Heart right ventricle (tissue), 16 donors: Measurements from ENCODE around the gene GYS2. TPM values are rescaled to one million over a fixed set of nuclear protein-coding genes. Genes with fewer than 3 reads are reported as not detected.

Experiments used
- ATAC-seq, 8 donors: fragments of 200-7000 bp; cut with Tn5 transposase; one replicate each; pipeline ENCODE4 v1.9.1; 2020; ENCODE audit warnings: mild to moderate bottlenecking in 8 of 8, moderate library complexity in 8 of 8, moderate number of reproducible peaks in 1 of 8
- DNase-seq, 2 donors: peaks; one replicate each; pipeline ENCODE4 v3.0.0-alpha.2; 2020
- H3K27ac ChIP-seq, 10 donors: fragments of 200-600 bp; sonication (generic) in 2 of 10; one replicate each; pipeline versions ENCODE4 v1.5.0 to v1.8.0; 2020 to 2022; ENCODE audit warnings: mild to moderate bottlenecking in 3 of 10
- H3K27me3 ChIP-seq, 7 donors: fragments of 200-600 bp; one replicate each; pipeline ENCODE4 v1.8.0; 2021 to 2022; ENCODE audit warnings: mild to moderate bottlenecking in 2 of 7
- H3K36me3 ChIP-seq, 9 donors: fragments of 200-600 bp; sonication (generic) in 1 of 9; one replicate each; pipeline versions ENCODE4 v1.5.0 to v1.8.0; 2020 to 2022; ENCODE audit warnings: mild to moderate bottlenecking in 2 of 9
- H3K4me1 ChIP-seq, 9 donors: fragments of 200-600 bp; sonication (generic) in 1 of 9; one replicate each; pipeline versions ENCODE4 v1.5.0 to v1.8.0; 2020 to 2022; ENCODE audit warnings: mild to moderate bottlenecking in 4 of 9
- H3K4me3 ChIP-seq, 10 donors: fragments of 200-600 bp; sonication (generic) in 2 of 10; one replicate each; pipeline versions ENCODE4 v1.5.0 to v1.8.0; 2020 to 2022; ENCODE audit warnings: mild to moderate bottlenecking in 7 of 10, moderate library complexity in 2 of 10
- H3K9me3 ChIP-seq, 11 donors: fragments of 200-600 bp in 10 of 11; sonication (generic) in 2 of 11; one replicate each; pipeline versions ENCODE4 v1.5.0 to v1.8.0; 2013 to 2022; ENCODE audit warnings: mild to moderate bottlenecking in 2 of 11, control low read depth in 1 of 11, moderate library complexity in 1 of 11
- CTCF ChIP-seq, 9 donors: fragments of 200-600 bp; sonication (generic) in 2 of 9; IDR thresholded peaks; one replicate each; pipeline versions ENCODE4 v1.5.0 to v1.8.0; 2021 to 2022; ENCODE audit warnings: antibody characterized with exemption in 9 of 9, mild to moderate bottlenecking in 5 of 9, moderate library complexity in 1 of 9
- WGBS, 2 donors: extraction: QIAGEN DNeasy Blood & Tissue Kit; methylation state at CpG; one replicate each; pipeline ENCODE4 v1.1.7; 2013; ENCODE audit warnings: inconsistent platforms in 1 of 2; 5-methylcytosine and 5-hydroxymethylcytosine counted together
- intact Hi-C, 10 donors: fragments of 100-400 bp; cut with DNase I; formaldehyde crosslinking; loops; one replicate each; pipeline versions ENCODE4 v1.11.1 to v1.14.2; 2022
- polyA plus RNA-seq, 2 donors: library from polyadenylated mRNA; stranded (reverse); fragments of 200-250 nt; gene quantifications; one replicate each; pipeline ENCODE4 v1.2.3, GENCODE V29; 2013
- total RNA-seq, 10 donors: library from RNA; stranded (reverse); fragmentation: NEBNext Ultra II Directional in 3 of 10; extraction: Animal tissue kit (Norgen Biotek cat#: 25700) in 3 of 10; gene quantifications; one replicate each; pipeline versions ENCODE4 v1.2.1 to v1.2.4, GENCODE V29; 2021 to 2023
- donor health status: Arrhythmogenic right ventricular cardiomyopathy.
- donor health status: ischemic (EF 13 %, LVEDD 7.1; RV severe dilation, severe dysfunction).
- donor health status: healthy with polysubstance abuse.
- donor health status: DM: no; HTN: yes; CAD: no.
- donor health status: DM: no; HTN: no; CAD: no.
- donor health status: ischemic (EF 25% LVEDD 6.9; RV normal size, moderate dysfunction).
- donor health status: ischemic (EF 25% LVEDD 5.7; RV mildly dilated, moderate dysfunction).
- donor health status: healthy.
- donor health status: DM: yes; HTN: yes; CAD: no.
- donor health status: Ischemic cardiomyopathy.
- donor health status: ischemic (EF 35%, LVEDD 5.7; RV mildly dilated, moderate dysfunction).
- donor health status: nonischemic (EF 11% LVEDD 7.7; RV severe dilation, severe dysfunction).
- donor health status: DM: yes; HTN: yes; CAD: no.
- donor health status: PGD.
- donor health status: ischemic (EF 29% LVEDD 5.4; RV normal size, mild dysfunction).
- donor health status: nonischemic (EF 23%, LVEDD 6.1; RV moderate dilation, normal function).

Gene GYS2
- total and polyA plus RNA-seq, 12 donors = 0.09 to 0.37 (median 0.15) TPM; not detected in 7

DNA sequence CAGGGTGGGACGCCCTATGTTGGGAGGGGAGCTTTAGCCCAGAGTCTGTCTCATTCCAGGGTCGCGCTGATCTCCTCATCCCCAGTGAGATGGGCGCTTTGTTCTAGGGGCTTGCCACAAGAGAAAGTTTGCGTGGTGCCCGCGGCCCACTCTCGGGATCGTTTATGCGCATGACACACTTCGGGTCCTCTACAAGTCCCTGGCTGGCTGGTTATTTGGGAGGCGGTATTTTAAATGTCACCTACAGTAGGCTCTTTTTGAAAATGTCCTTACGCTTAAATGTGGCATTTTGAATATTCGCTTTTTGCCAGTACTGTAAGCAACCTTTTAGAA is 102.5 kb downstream of the GYS2 start:
- Histone ChIP-seq H3K4me1 (peaks cover 0 to 66% (median 51%) of the 10 kb centered on the region in 9 donors), H3K4me3 (peak overlapping the region; percentile 74 to 98 (median 90)), H3K27ac (peak overlapping the region; percentile 68 to 92 (median 88)), H3K36me3 (peaks cover 0 to 26% (median 6%) of the 10 kb centered on the region in 9 donors), H3K27me3 (no peaks in the 10 kb centered on the region), H3K9me3 (no peaks in the 10 kb centered on the region)
- peak in 6 of 8 donors; percentile 3 to 21 (median 9) for ATAC-seq
- intact Hi-C loops = loop anchor here in 5 of 10 donors (5.0 to 10.0 kb wide), 4 partner anchors 65 to 180 kb away; partner anchors contain the start of genes LDHB (in 4 of the 5) and PYROXD1 (in 1 of the 5)
- 1 to 2% methylated on average over 14 of the region's 14 CpGs for WGBS, 2 donors
- no peak for TF ChIP-seq CTCF (IDR thresholded peaks at IDR 0.05)
- peak; percentile 13 to 23 for DNase-seq

GRCh38 chr12:21501258-21502163 is 103.1 kb downstream of the GYS2 start, which contains the start of the genes GOLT1B and RECQL:
GOLT1B (plus strand) TSS chr12:21501789; CDS start chr12:21501924, 135 bp downstream.
RECQL (minus strand) TSS chr12:21501635; CDS start chr12:21499570, 2,065 bp downstream.
- TF ChIP-seq CTCF (IDR thresholded peaks at IDR 0.05) = no peak
- Histone ChIP-seq H3K9me3 (no peaks in the 10 kb centered on the region), H3K4me3 (peak within 1 kb of the TSS; percentile 74 to 98 (median 90)), H3K27ac (peak within 1 kb of the TSS; percentile 68 to 92 (median 88)), H3K36me3 (peaks cover 0 to 29% (median 10%) of the 10 kb centered on the region in 9 donors), H3K4me1 (peaks cover 0 to 66% (median 51%) of the 10 kb centered on the region in 9 donors), H3K27me3 (no peaks in the 10 kb centered on the region)
- intact Hi-C loops = loop anchor here in 5 of 10 donors (5.0 to 10.0 kb wide), 4 partner anchors 64 to 181 kb away; partner anchors contain the start of genes LDHB (in 4 of the 5) and PYROXD1 (in 1 of the 5)
- WGBS, 2 donors = 0% methylated on average over 61 of the region's 61 CpGs
- ATAC-seq (peak; percentile 99 to 100 (median 99)), DNase-seq (peak; percentile 78 to 95)

GRCh38 chr12:21500786-21501257 is 103.8 kb downstream of the GYS2 start:
- Histone ChIP-seq H3K4me1 (peaks cover 0 to 61% (median 50%) of the 10 kb centered on the region in 9 donors), H3K4me3 (peak overlapping the region; percentile 74 to 98 (median 90)), H3K36me3 (peaks cover 0 to 36% (median 17%) of the 10 kb centered on the region in 9 donors), H3K27me3 (no peaks in the 10 kb centered on the region), H3K27ac (peak overlapping the region; percentile 39 to 92 (median 88)), H3K9me3 (no peaks in the 10 kb centered on the region)
- intact Hi-C loops = loop anchor here in 5 of 10 donors (5.0 to 10.0 kb wide), 4 partner anchors 64 to 181 kb away; partner anchors contain the start of genes LDHB (in 4 of the 5) and PYROXD1 (in 1 of the 5)
- ATAC-seq (peak in 1 of 8 donors; percentile 1), DNase-seq (no peak)
- 4 to 7% methylated on average over 8 of the region's 8 CpGs for WGBS, 2 donors
- no peak for TF ChIP-seq CTCF (IDR thresholded peaks at IDR 0.05)

GRCh38 chr12:21499765-21500164 is 104.9 kb downstream of the GYS2 start:
- no peaks in the 10 kb centered on the region for H3K9me3 ChIP-seq
- H3K27me3 ChIP-seq = no peaks in the 10 kb centered on the region
- peaks cover 0 to 46% (median 23%) of the 10 kb centered on the region in 9 donors for H3K36me3 ChIP-seq
- peak overlapping the region in 5 of 10 donors; percentile 25 to 91 (median 89) for H3K27ac ChIP-seq
- no peak for TF ChIP-seq CTCF (IDR thresholded peaks at IDR 0.05)
- intact Hi-C loops = loop anchor here in 6 of 10 donors (5.0 to 10.0 kb wide), 5 partner anchors 62 to 183 kb away; partner anchors contain the start of genes LDHB (in 4 of the 6) and PYROXD1 (in 1 of the 6)
- ATAC-seq = no peak
- H3K4me3 ChIP-seq = peak overlapping the region in 7 of 10 donors; percentile 79 to 96 (median 90)
- no peak for DNase-seq
- peaks cover 0 to 51% (median 43%) of the 10 kb centered on the region in 9 donors for H3K4me1 ChIP-seq
- WGBS, 2 donors = 70 to 81% methylated on average over 2 of the region's 2 CpGs
